GM20431 (cell line): ENCODE measurements around the gene GLI3.

Experiments used
- in situ Hi-C: fragments of 300-500 bp; cut with MseI, MboI; formaldehyde crosslinking; loops from one replicate; pipeline ENCODE4 v1.15.0; 2020; ENCODE audit warnings: low sequenced_read_pairs; ENCODE audit not compliant: unreplicated experiment

The GLI3 gene

GRCh38 chr7:42185726-42186125, 51.3 kb downstream of the GLI3 start:
- in situ Hi-C loops: no loop called here

DNA sequence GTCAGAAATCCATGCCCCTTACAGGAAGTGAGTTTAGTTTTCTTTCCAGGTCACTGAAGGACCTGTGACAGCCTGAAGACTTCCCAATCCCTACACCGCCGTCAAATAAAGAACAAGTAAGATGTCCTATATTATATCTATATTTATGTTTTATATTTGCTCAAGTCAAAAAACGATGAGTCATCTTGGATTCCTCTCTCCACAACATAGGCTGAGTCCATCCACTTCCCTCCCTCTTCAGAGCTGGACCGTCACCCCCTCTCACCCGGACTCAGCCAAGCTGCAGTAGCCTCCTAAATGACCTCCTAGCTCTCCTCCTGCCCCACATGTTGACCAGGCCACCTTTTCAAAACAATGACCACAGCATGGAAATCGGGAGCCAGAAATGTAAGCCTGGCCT, 53.5 kb downstream of the GLI3 start:
- in situ Hi-C loops: no loop called here

GRCh38 chr7:42181566-42181965, 55.4 kb downstream of the GLI3 start:
- in situ Hi-C loops: no loop called here

DNA sequence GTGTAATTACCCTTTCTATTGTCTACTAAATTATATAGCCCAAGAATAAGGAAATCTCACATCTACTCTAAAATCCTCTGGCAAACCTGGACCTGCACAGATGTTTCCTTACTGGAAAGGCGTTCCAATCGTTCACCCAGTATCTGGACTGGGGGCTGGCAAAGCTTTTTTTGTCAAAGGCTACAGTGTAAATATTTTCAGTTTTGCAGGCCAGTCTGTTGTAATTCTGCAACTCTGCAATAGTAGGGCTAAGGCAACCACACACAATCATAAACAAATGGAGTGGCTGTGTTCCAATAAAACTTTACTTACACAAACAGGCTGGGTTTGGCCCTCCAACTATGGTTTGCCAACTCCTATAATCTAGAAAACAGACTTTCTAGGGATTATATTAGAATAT, 56.2 kb downstream of the GLI3 start:
- in situ Hi-C loops: no loop called here

- in situ Hi-C loops: no loop called here
Measured at GRCh38 chr7:42176724-42177101, 60.3 kb downstream of the GLI3 start.

DNA sequence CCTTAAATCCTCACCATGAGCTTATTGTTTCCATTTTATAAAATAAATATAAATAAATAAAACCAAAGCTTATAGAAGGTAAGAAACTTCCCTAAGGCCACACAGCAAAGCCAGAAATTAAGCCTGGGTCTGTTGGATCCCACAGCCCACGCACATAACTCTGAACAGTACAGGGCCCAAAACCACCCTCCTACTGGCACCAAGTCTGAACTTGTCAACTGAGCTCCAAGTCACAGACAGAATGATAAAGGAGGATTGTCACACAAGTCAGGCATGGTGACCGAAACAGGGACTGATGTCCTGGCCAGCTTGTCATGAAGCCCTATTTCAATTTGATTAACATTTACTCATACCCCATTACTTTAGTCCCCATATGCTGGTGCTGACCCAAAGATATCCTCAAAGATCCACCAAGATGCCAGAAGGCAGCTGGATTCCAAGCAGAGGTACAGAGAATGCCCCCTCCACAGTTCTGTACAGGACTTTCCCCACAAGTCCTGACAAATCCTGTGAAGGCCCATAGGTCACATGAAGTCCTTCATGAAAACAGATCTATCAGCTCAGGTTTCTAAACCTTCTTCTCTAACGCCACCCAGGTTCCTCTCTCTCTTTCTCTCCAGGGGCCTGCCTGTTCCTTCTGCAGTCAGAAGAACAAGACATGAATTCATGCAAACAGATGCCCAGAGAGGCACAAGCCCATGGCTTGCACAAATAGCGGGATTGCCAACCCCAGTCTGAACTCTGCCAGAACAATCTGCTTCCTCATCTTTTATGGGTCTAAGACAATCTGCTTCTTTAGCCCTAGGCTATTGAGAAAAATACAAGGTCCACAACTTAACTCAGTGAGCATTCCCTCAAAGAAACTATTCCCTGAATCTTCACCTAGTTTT, 60.9 kb downstream of the GLI3 start:
- in situ Hi-C loops: no loop called here

GRCh38 chr7:42174391-42174912, 62.6 kb downstream of the GLI3 start:
- in situ Hi-C loops: no loop called here

GRCh38 chr7:42170724-42171123, 66.3 kb downstream of the GLI3 start:
- in situ Hi-C loops: no loop called here

- in situ Hi-C loops: no loop called here
Measured at GRCh38 chr7:42168512-42168911, 68.5 kb downstream of the GLI3 start.

DNA sequence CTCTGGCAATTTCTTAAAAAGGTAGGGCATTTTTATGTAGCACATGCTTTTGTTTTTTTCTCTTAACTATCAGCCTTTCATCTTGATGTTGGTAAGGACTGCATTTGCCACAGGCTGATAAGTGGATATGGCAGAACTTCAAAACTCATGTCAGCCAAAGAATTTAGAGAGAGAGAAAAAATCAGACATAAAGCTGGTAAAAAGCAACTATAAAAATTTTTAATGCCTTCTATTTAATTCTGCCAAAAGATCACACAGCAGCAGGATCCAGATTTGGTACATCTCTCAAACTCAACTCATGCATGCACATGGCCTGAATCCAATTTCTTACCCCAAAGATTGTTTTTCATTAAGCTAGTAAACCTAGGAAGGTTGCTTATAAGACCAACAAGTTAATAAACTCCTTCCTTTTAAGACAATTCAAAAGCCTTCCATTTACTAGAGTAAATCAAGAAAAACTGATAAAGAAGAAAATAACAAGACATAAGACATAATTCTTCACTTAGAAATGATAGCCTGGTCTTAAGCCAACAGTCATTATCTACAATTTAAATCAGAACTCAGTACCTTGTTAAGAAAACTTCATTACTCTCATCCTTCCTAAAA, 69.3 kb downstream of the GLI3 start:
- in situ Hi-C loops: no loop called here

DNA sequence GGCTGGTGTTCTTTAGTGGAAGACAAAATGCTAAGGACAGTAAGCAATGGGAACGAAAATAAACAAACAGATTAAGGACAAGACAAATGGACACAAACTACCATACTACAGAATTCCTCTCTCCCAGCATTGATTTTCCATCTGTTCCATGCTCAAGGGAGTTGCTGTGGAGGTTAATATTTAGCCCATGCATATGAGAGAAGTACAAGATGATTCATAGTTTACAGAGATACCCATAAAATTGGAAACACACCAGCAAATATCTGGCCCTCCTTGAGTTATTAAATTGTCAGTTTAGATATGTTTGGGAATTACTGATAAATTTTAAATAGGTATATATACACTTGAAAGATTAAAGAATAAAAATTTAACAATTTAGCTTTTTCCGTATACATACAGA, 69.8 kb downstream of the GLI3 start:
- in situ Hi-C loops: no loop called here

GRCh38 chr7:42164881-42165428, 72.1 kb downstream of the GLI3 start:
- in situ Hi-C loops: no loop called here

DNA sequence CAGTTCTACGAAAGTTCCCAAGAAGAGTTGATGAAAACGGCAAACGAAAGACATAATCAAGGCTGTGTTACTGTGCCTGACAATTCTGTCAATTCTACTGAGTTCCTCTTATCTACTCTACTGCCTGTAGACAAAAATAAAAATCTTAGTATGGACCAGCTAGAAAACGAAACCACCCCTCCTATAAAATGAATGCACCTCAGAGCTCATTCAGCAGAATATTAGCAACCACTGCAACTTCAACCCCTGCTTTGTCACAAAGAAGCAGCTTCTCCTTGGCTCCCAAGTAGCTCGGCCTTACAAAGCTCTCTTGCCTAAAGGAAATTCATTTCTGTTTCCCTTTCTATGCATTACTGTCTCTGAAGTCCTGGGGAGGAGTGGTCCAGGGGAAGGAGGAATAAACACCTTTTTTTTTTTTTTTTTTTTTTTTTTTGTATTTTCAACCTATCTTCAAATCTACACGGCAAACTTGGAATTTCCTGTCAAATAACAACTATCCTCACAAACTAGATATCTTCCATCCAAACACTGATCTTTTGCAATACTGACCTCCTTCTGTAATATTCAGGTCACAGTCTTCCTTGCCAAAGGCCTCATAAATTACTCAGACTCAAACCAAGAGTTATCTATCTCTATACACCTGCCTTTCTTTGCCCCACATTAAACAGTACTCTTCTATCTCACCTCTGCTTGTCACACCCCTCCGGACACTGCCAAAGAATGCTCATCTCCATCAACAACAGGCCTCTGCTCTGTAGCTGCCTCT, 74.3 kb downstream of the GLI3 start:
- in situ Hi-C loops: no loop called here

GRCh38 chr7:42161719-42162118, 75.3 kb downstream of the GLI3 start:
- in situ Hi-C loops: no loop called here

- in situ Hi-C loops: no loop called here
Measured at GRCh38 chr7:42161110-42161509, 75.9 kb downstream of the GLI3 start.

GRCh38 chr7:42159130-42159529, 77.9 kb downstream of the GLI3 start:
- in situ Hi-C loops: no loop called here

DNA sequence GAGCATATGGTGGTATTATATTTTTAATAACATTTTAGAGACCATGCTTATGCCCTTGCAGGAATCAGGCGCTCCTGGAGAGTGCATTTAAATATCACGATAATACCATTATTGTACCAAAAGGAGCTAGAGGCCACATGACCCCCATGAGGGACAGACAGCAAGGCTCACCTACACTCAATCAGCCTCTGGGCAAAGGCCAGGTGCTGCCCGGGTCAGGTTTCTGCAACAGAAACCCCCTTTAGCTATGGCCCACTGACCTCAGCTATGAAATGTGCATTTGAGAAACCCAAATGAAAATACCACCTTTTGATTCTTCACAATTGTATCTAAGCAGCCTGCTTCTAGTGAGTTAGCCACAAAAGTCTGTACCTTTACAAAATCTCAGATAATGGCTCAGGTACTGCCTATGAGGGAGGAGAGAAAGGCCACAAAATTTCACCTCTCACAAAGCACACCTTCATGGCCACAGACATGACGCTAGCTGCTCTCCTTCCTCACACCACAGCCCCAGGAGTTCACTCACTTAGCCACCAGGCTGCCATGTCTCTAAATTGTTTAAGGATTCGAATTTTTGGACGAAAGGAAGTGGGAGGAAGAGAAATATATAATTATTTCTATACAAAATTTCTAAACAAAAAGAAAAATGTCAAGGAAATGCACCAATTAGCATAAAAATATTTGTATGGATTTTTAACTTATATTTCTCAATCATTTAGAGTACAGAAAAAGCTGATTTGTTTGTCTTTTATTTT, 79.9 kb downstream of the GLI3 start:
- in situ Hi-C loops: no loop called here

- in situ Hi-C loops: no loop called here
Measured at GRCh38 chr7:42156291-42156865, 80.6 kb downstream of the GLI3 start.

DNA sequence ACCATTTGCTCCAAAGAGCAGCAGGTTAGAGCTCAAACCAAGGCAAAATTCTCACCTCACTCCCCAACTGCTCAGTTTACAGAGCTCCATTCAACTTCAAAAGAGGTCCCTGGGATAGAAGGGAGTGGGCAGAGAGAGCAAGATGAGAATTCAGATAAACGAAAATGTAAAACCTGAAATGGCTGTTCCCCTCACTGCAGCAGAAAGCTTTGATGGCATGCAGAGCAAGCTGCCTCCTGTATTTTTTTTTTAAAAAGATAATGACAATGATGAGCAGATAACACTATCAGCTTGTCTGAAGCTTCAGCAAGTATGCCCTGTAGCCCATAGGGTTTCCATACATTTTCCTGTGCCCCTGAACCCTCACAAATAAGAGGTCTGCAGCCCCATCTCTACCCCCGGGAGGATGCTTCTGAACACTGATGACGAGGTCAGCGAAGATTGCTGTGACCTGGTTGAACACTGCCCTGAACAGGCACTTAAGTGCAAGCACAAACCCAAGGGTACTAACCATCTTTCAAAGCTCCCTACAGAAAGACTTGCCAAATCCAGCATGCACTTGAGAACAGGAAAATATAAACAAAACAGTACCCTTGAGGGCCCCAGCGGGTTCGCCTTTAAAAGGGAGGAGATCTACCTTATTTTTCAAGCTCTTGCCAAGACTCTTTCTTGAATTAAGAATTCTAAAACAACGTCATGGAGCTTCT, 81.3 kb downstream of the GLI3 start:
- in situ Hi-C loops: no loop called here
